K562 (cell line): Measurements from ENCODE around the gene SYNE2. TPM values are rescaled to one million over a fixed set of nuclear protein-coding genes. Genes with fewer than 3 reads are reported as not detected.

Experiments used
- ATAC-seq: fragments of 200-7000 bp; cut with Tn5 transposase; 3 replicates; pipeline ENCODE4 v1.9.1; 2020; ENCODE audit warnings: moderate library complexity
- BruUV-seq: library from RNA; stranded (reverse); fragments of 400-500 nt; replicated peaks from 2 replicates; lab custom pipeline; 2021; lab: Mats Ljungman, UMichigan
- CTCF ChIA-PET: fragments of 300-600 bp; formaldehyde crosslinking; extraction: SDS; loops from one replicate; lab custom pipeline; 2021; ENCODE audit warnings: low intra/inter-chr PET ratio; lab: Yijun Ruan, JAX
- POLR2A ChIA-PET: fragments of 300-600, 350-650 bp; sonication (Branson Sonifier 250); formaldehyde crosslinking; extraction: SDS; loops from one replicate; lab custom pipeline; 2021; ENCODE audit warnings: antibody characterized with exemption, inconsistent platforms; lab: Yijun Ruan, JAX
- DNase-seq, 4 experiments: peaks; one replicate each; pipeline versions ENCODE4 v3.0.0 to v3.0.0-alpha.2; 2011 to 2018; ENCODE audit warnings: low spot score in 3 of 4, mixed read lengths in 3 of 4; ENCODE audit errors: extremely low read depth in 1 of 4
- FAIRE-seq: peaks from 2 replicates; lab custom pipeline; 2011; peaks lifted over from hg19 to GRCh38; lab: Jason Lieb, UNC
- H2AFZ ChIP-seq: 2 replicates; pipeline ENCODE4 v1.6.0; 2011; ENCODE audit warnings: low read depth, low read length, control low read depth, inconsistent platforms
- H3K27ac ChIP-seq: fragments of 200-600 bp; 3 replicates; pipeline ENCODE4 v1.8.0; 2011; ENCODE audit warnings: low read depth, mild to moderate bottlenecking, control low read depth, inconsistent platforms, low read length, moderate library complexity, mixed read lengths; ENCODE audit errors: extremely low read depth
- H3K27me3 ChIP-seq, 2 experiments: fragments of 300-600 bp in 1 of 2; 2 replicates in 1 of 2; 3 replicates in 1 of 2; pipeline versions ENCODE4 v1.6.0 to v1.8.0; 2011; ENCODE audit warnings: inconsistent platforms in 2 of 2, low read length in 2 of 2, mild to moderate bottlenecking in 1 of 2, mixed read lengths in 1 of 2, moderate library complexity in 1 of 2; ENCODE audit not compliant: control insufficient read depth in 2 of 2, insufficient read depth in 2 of 2
- H3K36me3 ChIP-seq: fragments of 300-600 bp; 3 replicates; pipeline ENCODE4 v1.8.0; 2011; ENCODE audit warnings: mild to moderate bottlenecking, low read length, inconsistent platforms; ENCODE audit not compliant: control insufficient read depth, insufficient read depth
- H3K4me1 ChIP-seq, 2 experiments: fragments of 200-600 bp in 1 of 2; replicated peaks in 1 of 2; 2 replicates in 1 of 2; 3 replicates in 1 of 2; pipeline versions ENCODE4 v1.5.1 to v1.8.0; 2011; ENCODE audit warnings: inconsistent platforms in 2 of 2, low read length in 2 of 2, mild to moderate bottlenecking in 1 of 2, mixed read lengths in 1 of 2, moderate library complexity in 1 of 2; ENCODE audit not compliant: control insufficient read depth in 2 of 2, insufficient read depth in 2 of 2
- H3K4me2 ChIP-seq: 2 replicates; pipeline ENCODE4 v1.6.1; 2011; ENCODE audit warnings: low read length, control low read depth, inconsistent platforms, mixed read lengths; ENCODE audit not compliant: insufficient read depth
- H3K4me3 ChIP-seq: fragments of 200-600 bp; sonication (generic), shearing (Covaris generic); 2 replicates; pipeline ENCODE4 v1.5.1; 2016; ENCODE audit warnings: control low read depth, inconsistent platforms
- H3K79me2 ChIP-seq: fragments of 200-600 bp; 3 replicates; pipeline ENCODE4 v1.8.0; 2011; ENCODE audit warnings: low read length, inconsistent platforms; ENCODE audit not compliant: control insufficient read depth, insufficient read depth
- H3K9ac ChIP-seq, 2 experiments: 2 replicates each; pipeline versions ENCODE4 v1.6.0 to v1.6.1; 2011; ENCODE audit warnings: low read depth in 2 of 2, low read length in 2 of 2, control low read depth in 1 of 2, inconsistent platforms in 1 of 2, mild to moderate bottlenecking in 1 of 2, mixed read lengths in 1 of 2; ENCODE audit not compliant: insufficient read depth in 1 of 2
- H3K9me1 ChIP-seq: one replicate; pipeline ENCODE4 v1.6.0; 2011; ENCODE audit warnings: inconsistent platforms, mild to moderate bottlenecking, low read length, moderate library complexity; ENCODE audit not compliant: control insufficient read depth, insufficient read depth
- H3K9me3 ChIP-seq: replicated peaks from 2 replicates; pipeline ENCODE4 v1.5.1; 2011; ENCODE audit warnings: low read depth, low read length, inconsistent platforms; ENCODE audit not compliant: control insufficient read depth, insufficient read depth
- H4K20me1 ChIP-seq: replicated peaks from 2 replicates; pipeline ENCODE4 v1.6.1; 2011; ENCODE audit warnings: low read length, inconsistent platforms, mixed read lengths; ENCODE audit not compliant: control insufficient read depth, insufficient read depth
- SMAD2 ChIP-seq: fragments of 150-350 bp; IDR thresholded peaks from 2 replicates; pipeline ENCODE4 v1.6.1; 2014; ENCODE audit warnings: low read depth, mild to moderate bottlenecking, low read length
- in situ Hi-C: fragments of 300-500 bp; cut with MboI; formaldehyde crosslinking; loops from 4 replicates; pipeline ENCODE4 v1.15.0; 2018; ENCODE audit warnings: inconsistent platforms, mixed read lengths
- intact Hi-C: fragments of 100-400 bp; cut with micrococcal nuclease; formaldehyde crosslinking; loops from 2 replicates; pipeline ENCODE4 v1.14.2; 2022
- polyA plus RNA-seq, 8 experiments: library from polyadenylated mRNA; depleted of rRNA in 4 of 8; stranded (reverse) in 5 of 8; unstranded in 3 of 8; fragments of >200 nt; fragmentation: Nextera tagmentation in 2 of 8; fragmentation: Illumina TruSeq in 1 of 8; extraction: Ambion mirVana in 2 of 8; extraction: Trizol in 1 of 8; gene quantifications; 2 replicates each; pipeline versions ENCODE4 v1.2.1 to v1.2.3, GENCODE V29; 2011 to 2014; ENCODE audit warnings: inconsistent platforms in 1 of 8, missing spikeins in 1 of 8
- total RNA-seq, 7 experiments: library from RNA; depleted of rRNA in 6 of 7; stranded (reverse); fragments of >200 nt in 6 of 7; fragmentation: Illumina TruSeq in 2 of 7; extraction: Trizol in 2 of 7; gene quantifications; 2 replicates each; pipeline versions ENCODE4 v1.2.1 to v1.2.3, GENCODE V29; 2011 to 2021; ENCODE audit warnings: low replicate concordance in 1 of 7
- TF ChIP-seq, protein P1 (sequence below): fragments of 250-450 bp; sonication (Bioruptor Pico); IDR thresholded peaks from 2 replicates; pipeline ENCODE4 v1.9.0; 2021; ENCODE audit warnings: mild to moderate bottlenecking, inconsistent platforms

Gene SYNE2
- total and polyA plus RNA-seq, 9 of the 15 experiments (the other 6 are each of a cell fraction or from before 2014, with no cell fraction given), result 0.06 to 0.53 (median 0.11) TPM

GRCh38 chr14:63848890-63849289 is 3.9 kb upstream of the SYNE2 start:
- FAIRE-seq (no peak), DNase-seq (no peak)
- CTCF ChIA-PET, result no interaction called here
- Histone ChIP-seq H3K36me3 (no peaks in the 10 kb centered on the region), H3K9ac (no peak overlapping the region), H3K27me3 (peaks cover 3 to 9% of the 10 kb centered on the region in 2 experiments; a peak in 3 of 5 replicates), H3K9me1 (no peaks in the 10 kb centered on the region), H3K27ac (no peak overlapping the region), H4K20me1 (no peaks in the 10 kb centered on the region), H3K4me2 (no peak overlapping the region), H3K9me3 (no peaks in the 10 kb centered on the region)
- no peak for TF ChIP-seq SMAD2
- TF ChIP-seq, protein P1, sequence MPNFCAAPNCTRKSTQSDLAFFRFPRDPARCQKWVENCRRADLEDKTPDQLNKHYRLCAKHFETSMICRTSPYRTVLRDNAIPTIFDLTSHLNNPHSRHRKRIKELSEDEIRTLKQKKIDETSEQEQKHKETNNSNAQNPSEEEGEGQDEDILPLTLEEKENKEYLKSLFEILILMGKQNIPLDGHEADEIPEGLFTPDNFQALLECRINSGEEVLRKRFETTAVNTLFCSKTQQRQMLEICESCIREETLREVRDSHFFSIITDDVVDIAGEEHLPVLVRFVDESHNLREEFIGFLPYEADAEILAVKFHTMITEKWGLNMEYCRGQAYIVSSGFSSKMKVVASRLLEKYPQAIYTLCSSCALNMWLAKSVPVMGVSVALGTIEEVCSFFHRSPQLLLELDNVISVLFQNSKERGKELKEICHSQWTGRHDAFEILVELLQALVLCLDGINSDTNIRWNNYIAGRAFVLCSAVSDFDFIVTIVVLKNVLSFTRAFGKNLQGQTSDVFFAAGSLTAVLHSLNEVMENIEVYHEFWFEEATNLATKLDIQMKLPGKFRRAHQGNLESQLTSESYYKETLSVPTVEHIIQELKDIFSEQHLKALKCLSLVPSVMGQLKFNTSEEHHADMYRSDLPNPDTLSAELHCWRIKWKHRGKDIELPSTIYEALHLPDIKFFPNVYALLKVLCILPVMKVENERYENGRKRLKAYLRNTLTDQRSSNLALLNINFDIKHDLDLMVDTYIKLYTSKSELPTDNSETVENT (CRISPR knock-in tag), result no peak
- TF ChIP-seq, all 486 proteins: peak for 0
- no peak for ATAC-seq
- Histone ChIP-seq H3K79me2 (no peaks in the 10 kb centered on the region), H3K4me1 (peaks cover 0 to 13% of the 10 kb centered on the region in 2 experiments; a peak in 2 of 5 replicates), H2AFZ (no peak overlapping the region), H3K4me3 (no peak overlapping the region)
- BruUV-seq, result no TSS peak
- POLR2A ChIA-PET, result no interaction called here
- in situ Hi-C loops (no loop called here), intact Hi-C loops (no loop called here)
